K562 (cell line): Measurements from ENCODE around the gene TMEM132D.

Source experiments
- EP300 ChIP-seq: IDR thresholded peaks from 2 replicates; pipeline ENCODE4 v1.6.1; 2012; ENCODE audit warnings: low read length, improper control_type of control experiment
- HMG20B ChIP-seq: fragments of 250-450 bp; sonication (Bioruptor Pico); IDR thresholded peaks from 2 replicates; pipeline ENCODE4 v1.5.0; 2021; ENCODE audit warnings: mild to moderate bottlenecking
- KDM1A ChIP-seq, 2 experiments: fragments of 450-650 bp; IDR thresholded peaks; 2 replicates each; pipeline ENCODE4 v1.6.1; 2016; ENCODE audit warnings: mild to moderate bottlenecking in 2 of 2
- KLF16 ChIP-seq: IDR thresholded peaks from 2 replicates; pipeline ENCODE4 v1.6.1; 2016; ENCODE audit warnings: antibody characterized with exemption
- STAG1 ChIP-seq: sonication (generic); formaldehyde crosslinking; IDR thresholded peaks from 2 replicates; pipeline ENCODE4 v1.5.0; 2020; ENCODE audit warnings: missing genetic modification reagents, borderline replicate concordance
- TF ChIP-seq, protein P1 (sequence below): sonication (generic); formaldehyde crosslinking; IDR thresholded peaks from 2 replicates; pipeline ENCODE4 v1.8.1; 2023; ENCODE audit warnings: missing genetic modification reagents, mild to moderate bottlenecking, borderline replicate concordance
- TF ChIP-seq, protein P2 (sequence below): sonication (generic); formaldehyde crosslinking; IDR thresholded peaks from 2 replicates; pipeline ENCODE4 v1.8.0; 2022; ENCODE audit warnings: missing genetic modification reagents, mild to moderate bottlenecking, borderline replicate concordance
- TF ChIP-seq, protein P3 (sequence below): fragments of 200-600 bp; sonication (generic); IDR thresholded peaks from one replicate; pipeline ENCODE4 v1.6.1; 2012; ENCODE audit warnings: mild to moderate bottlenecking, low read depth, low read length, inconsistent platforms
- TF ChIP-seq, protein P4 (sequence below): sonication (generic); formaldehyde crosslinking; IDR thresholded peaks from 2 replicates; pipeline ENCODE4 v1.8.0; 2022; ENCODE audit warnings: mild to moderate bottlenecking, missing genetic modification reagents
- TF ChIP-seq, protein P5 (sequence below): fragments of 450-650 bp; IDR thresholded peaks from 2 replicates; pipeline ENCODE4 v1.6.1; 2018; ENCODE audit warnings: mild to moderate bottlenecking, low read depth; ENCODE audit not compliant: partially characterized antibody
- TF ChIP-seq, protein P6 (sequence below): sonication (generic); formaldehyde crosslinking; IDR thresholded peaks from 2 replicates; pipeline ENCODE4 v1.8.0; 2023; ENCODE audit warnings: mild to moderate bottlenecking, missing genetic modification reagents

DNA sequence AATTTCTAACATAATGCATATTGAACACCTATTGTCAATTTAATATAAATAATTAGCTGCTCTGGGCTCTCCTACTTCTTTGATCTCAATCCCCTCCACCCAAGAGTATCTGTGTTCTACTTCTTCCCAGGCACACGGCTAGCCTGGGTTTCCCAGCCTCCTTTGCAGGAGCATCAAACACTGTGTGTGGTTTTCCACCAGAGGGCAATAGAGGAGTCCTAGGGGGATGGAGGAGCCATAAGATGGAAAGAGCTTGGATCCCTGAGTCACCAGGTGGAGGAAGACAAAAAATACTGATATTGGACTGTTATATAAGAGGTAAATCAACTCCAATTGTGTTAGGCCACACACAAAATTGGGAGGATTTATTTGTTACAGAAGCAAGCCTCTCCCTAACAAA is 716.9 kb downstream of the TMEM132D start:
- TF ChIP-seq, protein P1, sequence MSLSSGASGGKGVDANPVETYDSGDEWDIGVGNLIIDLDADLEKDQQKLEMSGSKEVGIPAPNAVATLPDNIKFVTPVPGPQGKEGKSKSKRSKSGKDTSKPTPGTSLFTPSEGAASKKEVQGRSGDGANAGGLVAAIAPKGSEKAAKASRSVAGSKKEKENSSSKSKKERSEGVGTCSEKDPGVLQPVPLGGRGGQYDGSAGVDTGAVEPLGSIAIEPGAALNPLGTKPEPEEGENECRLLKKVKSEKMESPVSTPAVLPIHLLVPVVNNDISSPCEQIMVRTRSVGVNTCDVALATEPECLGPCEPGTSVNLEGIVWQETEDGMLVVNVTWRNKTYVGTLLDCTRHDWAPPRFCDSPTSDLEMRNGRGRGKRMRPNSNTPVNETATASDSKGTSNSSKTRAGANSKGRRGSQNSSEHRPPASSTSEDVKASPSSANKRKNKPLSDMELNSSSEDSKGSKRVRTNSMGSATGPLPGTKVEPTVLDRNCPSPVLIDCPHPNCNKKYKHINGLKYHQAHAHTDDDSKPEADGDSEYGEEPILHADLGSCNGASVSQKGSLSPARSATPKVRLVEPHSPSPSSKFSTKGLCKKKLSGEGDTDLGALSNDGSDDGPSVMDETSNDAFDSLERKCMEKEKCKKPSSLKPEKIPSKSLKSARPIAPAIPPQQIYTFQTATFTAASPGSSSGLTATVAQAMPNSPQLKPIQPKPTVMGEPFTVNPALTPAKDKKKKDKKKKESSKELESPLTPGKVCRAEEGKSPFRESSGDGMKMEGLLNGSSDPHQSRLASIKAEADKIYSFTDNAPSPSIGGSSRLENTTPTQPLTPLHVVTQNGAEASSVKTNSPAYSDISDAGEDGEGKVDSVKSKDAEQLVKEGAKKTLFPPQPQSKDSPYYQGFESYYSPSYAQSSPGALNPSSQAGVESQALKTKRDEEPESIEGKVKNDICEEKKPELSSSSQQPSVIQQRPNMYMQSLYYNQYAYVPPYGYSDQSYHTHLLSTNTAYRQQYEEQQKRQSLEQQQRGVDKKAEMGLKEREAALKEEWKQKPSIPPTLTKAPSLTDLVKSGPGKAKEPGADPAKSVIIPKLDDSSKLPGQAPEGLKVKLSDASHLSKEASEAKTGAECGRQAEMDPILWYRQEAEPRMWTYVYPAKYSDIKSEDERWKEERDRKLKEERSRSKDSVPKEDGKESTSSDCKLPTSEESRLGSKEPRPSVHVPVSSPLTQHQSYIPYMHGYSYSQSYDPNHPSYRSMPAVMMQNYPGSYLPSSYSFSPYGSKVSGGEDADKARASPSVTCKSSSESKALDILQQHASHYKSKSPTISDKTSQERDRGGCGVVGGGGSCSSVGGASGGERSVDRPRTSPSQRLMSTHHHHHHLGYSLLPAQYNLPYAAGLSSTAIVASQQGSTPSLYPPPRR (CRISPR knock-in tag): no peak
- TF ChIP-seq STAG1 (CRISPR knock-in tag): no peak
- TF ChIP-seq, protein P2, sequence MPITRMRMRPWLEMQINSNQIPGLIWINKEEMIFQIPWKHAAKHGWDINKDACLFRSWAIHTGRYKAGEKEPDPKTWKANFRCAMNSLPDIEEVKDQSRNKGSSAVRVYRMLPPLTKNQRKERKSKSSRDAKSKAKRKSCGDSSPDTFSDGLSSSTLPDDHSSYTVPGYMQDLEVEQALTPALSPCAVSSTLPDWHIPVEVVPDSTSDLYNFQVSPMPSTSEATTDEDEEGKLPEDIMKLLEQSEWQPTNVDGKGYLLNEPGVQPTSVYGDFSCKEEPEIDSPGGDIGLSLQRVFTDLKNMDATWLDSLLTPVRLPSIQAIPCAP (CRISPR knock-in tag): no peak
- TF ChIP-seq, protein P3, sequence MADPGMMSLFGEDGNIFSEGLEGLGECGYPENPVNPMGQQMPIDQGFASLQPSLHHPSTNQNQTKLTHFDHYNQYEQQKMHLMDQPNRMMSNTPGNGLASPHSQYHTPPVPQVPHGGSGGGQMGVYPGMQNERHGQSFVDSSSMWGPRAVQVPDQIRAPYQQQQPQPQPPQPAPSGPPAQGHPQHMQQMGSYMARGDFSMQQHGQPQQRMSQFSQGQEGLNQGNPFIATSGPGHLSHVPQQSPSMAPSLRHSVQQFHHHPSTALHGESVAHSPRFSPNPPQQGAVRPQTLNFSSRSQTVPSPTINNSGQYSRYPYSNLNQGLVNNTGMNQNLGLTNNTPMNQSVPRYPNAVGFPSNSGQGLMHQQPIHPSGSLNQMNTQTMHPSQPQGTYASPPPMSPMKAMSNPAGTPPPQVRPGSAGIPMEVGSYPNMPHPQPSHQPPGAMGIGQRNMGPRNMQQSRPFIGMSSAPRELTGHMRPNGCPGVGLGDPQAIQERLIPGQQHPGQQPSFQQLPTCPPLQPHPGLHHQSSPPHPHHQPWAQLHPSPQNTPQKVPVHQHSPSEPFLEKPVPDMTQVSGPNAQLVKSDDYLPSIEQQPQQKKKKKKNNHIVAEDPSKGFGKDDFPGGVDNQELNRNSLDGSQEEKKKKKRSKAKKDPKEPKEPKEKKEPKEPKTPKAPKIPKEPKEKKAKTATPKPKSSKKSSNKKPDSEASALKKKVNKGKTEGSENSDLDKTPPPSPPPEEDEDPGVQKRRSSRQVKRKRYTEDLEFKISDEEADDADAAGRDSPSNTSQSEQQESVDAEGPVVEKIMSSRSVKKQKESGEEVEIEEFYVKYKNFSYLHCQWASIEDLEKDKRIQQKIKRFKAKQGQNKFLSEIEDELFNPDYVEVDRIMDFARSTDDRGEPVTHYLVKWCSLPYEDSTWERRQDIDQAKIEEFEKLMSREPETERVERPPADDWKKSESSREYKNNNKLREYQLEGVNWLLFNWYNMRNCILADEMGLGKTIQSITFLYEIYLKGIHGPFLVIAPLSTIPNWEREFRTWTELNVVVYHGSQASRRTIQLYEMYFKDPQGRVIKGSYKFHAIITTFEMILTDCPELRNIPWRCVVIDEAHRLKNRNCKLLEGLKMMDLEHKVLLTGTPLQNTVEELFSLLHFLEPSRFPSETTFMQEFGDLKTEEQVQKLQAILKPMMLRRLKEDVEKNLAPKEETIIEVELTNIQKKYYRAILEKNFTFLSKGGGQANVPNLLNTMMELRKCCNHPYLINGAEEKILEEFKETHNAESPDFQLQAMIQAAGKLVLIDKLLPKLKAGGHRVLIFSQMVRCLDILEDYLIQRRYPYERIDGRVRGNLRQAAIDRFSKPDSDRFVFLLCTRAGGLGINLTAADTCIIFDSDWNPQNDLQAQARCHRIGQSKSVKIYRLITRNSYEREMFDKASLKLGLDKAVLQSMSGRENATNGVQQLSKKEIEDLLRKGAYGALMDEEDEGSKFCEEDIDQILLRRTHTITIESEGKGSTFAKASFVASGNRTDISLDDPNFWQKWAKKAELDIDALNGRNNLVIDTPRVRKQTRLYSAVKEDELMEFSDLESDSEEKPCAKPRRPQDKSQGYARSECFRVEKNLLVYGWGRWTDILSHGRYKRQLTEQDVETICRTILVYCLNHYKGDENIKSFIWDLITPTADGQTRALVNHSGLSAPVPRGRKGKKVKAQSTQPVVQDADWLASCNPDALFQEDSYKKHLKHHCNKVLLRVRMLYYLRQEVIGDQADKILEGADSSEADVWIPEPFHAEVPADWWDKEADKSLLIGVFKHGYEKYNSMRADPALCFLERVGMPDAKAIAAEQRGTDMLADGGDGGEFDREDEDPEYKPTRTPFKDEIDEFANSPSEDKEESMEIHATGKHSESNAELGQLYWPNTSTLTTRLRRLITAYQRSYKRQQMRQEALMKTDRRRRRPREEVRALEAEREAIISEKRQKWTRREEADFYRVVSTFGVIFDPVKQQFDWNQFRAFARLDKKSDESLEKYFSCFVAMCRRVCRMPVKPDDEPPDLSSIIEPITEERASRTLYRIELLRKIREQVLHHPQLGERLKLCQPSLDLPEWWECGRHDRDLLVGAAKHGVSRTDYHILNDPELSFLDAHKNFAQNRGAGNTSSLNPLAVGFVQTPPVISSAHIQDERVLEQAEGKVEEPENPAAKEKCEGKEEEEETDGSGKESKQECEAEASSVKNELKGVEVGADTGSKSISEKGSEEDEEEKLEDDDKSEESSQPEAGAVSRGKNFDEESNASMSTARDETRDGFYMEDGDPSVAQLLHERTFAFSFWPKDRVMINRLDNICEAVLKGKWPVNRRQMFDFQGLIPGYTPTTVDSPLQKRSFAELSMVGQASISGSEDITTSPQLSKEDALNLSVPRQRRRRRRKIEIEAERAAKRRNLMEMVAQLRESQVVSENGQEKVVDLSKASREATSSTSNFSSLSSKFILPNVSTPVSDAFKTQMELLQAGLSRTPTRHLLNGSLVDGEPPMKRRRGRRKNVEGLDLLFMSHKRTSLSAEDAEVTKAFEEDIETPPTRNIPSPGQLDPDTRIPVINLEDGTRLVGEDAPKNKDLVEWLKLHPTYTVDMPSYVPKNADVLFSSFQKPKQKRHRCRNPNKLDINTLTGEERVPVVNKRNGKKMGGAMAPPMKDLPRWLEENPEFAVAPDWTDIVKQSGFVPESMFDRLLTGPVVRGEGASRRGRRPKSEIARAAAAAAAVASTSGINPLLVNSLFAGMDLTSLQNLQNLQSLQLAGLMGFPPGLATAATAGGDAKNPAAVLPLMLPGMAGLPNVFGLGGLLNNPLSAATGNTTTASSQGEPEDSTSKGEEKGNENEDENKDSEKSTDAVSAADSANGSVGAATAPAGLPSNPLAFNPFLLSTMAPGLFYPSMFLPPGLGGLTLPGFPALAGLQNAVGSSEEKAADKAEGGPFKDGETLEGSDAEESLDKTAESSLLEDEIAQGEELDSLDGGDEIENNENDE: no peak
- TF ChIP-seq, protein P4, sequence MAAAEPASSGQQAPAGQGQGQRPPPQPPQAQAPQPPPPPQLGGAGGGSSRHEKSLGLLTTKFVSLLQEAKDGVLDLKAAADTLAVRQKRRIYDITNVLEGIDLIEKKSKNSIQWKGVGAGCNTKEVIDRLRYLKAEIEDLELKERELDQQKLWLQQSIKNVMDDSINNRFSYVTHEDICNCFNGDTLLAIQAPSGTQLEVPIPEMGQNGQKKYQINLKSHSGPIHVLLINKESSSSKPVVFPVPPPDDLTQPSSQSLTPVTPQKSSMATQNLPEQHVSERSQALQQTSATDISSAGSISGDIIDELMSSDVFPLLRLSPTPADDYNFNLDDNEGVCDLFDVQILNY: no peak
- TF ChIP-seq HMG20B (CRISPR knock-in tag): no peak
- no peak for TF ChIP-seq EP300
- TF ChIP-seq, protein P5, sequence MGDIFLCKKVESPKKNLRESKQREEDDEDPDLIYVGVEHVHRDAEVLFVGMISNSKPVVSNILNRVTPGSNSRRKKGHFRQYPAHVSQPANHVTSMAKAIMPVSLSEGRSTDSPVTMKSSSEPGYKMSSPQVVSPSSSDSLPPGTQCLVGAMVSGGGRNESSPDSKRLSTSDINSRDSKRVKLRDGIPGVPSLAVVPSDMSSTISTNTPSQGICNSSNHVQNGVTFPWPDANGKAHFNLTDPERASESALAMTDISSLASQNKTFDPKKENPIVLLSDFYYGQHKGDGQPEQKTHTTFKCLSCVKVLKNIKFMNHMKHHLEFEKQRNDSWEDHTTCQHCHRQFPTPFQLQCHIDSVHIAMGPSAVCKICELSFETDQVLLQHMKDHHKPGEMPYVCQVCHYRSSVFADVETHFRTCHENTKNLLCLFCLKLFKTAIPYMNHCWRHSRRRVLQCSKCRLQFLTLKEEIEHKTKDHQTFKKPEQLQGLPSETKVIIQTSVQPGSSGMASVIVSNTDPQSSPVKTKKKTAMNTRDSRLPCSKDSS: no peak
- TF ChIP-seq, protein P6, sequence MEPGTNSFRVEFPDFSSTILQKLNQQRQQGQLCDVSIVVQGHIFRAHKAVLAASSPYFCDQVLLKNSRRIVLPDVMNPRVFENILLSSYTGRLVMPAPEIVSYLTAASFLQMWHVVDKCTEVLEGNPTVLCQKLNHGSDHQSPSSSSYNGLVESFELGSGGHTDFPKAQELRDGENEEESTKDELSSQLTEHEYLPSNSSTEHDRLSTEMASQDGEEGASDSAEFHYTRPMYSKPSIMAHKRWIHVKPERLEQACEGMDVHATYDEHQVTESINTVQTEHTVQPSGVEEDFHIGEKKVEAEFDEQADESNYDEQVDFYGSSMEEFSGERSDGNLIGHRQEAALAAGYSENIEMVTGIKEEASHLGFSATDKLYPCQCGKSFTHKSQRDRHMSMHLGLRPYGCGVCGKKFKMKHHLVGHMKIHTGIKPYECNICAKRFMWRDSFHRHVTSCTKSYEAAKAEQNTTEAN (CRISPR knock-in tag): no peak
- no peak for TF ChIP-seq KLF16
- no peak for TF ChIP-seq KDM1A (IDR thresholded peaks at IDR 0.05)
